HEK293 (cell line): ENCODE measurements around the gene YIPF3.
A peak's percentile ranks its signal among the peaks of the same experiment; 100 is the strongest.

ENCODE experiments used
- GLIS2 ChIP-seq: fragments of 450-650 bp; formaldehyde crosslinking; IDR thresholded peaks from 2 replicates; pipeline ENCODE4 v1.5.1; 2016; ENCODE audit warnings: missing biosample characterization, missing genetic modification characterization
- HOXD13 ChIP-seq: sonication (generic); formaldehyde crosslinking; IDR thresholded peaks from 2 replicates; pipeline ENCODE4 v1.8.0; 2022; ENCODE audit warnings: missing genetic modification reagents, borderline replicate concordance
- KLF7 ChIP-seq: fragments of 450-650 bp; formaldehyde crosslinking; IDR thresholded peaks from 2 replicates; pipeline ENCODE4 v1.5.1; 2016; ENCODE audit warnings: missing biosample characterization, missing genetic modification characterization, borderline replicate concordance
- SCRT2 ChIP-seq: fragments of 450-650 bp; formaldehyde crosslinking; IDR thresholded peaks from 2 replicates; pipeline ENCODE4 v1.5.1; 2016; ENCODE audit warnings: missing biosample characterization, missing genetic modification characterization
- SETDB1 ChIP-seq: IDR thresholded peaks from one replicate; pipeline ENCODE4 v1.6.1; 2017; ENCODE audit warnings: mild to moderate bottlenecking, low read length, moderate library complexity, mixed read lengths; ENCODE audit not compliant: insufficient read length
- ZIC2 ChIP-seq: fragments of 450-650 bp; formaldehyde crosslinking; IDR thresholded peaks from 2 replicates; pipeline ENCODE4 v1.5.1; 2016; ENCODE audit warnings: missing biosample characterization, missing genetic modification characterization
- ZNF121 ChIP-seq: fragments of 450-650 bp; formaldehyde crosslinking; IDR thresholded peaks from 2 replicates; pipeline ENCODE4 v1.5.1; 2016; ENCODE audit warnings: missing biosample characterization, missing genetic modification characterization
- ZNF132 ChIP-seq: fragments of 450-650 bp; formaldehyde crosslinking; IDR thresholded peaks from 2 replicates; pipeline ENCODE4 v1.5.1; 2017; ENCODE audit warnings: missing biosample characterization, missing genetic modification characterization, borderline replicate concordance
- ZNF302 ChIP-seq: fragments of 450-650 bp; formaldehyde crosslinking; IDR thresholded peaks from 2 replicates; pipeline ENCODE4 v1.5.1; 2016; ENCODE audit warnings: missing biosample characterization, missing genetic modification characterization, low read depth
- ZNF529 ChIP-seq: fragments of 450-650 bp; formaldehyde crosslinking; IDR thresholded peaks from 2 replicates; pipeline ENCODE4 v1.5.1; 2017; ENCODE audit warnings: missing genetic modification characterization, missing biosample characterization; ENCODE audit not compliant: insufficient replicate concordance
- ZNF792 ChIP-seq: fragments of 450-650 bp; formaldehyde crosslinking; IDR thresholded peaks from 2 replicates; pipeline ENCODE4 v1.5.1; 2016; ENCODE audit warnings: missing biosample characterization, missing genetic modification characterization
- TF ChIP-seq, protein P1 (sequence below): fragments of 450-650 bp; formaldehyde crosslinking; IDR thresholded peaks from 2 replicates; pipeline ENCODE4 v1.5.1; 2016; ENCODE audit warnings: missing biosample characterization, missing genetic modification characterization, low read depth
- TF ChIP-seq, protein P2 (sequence below): fragments of 450-650 bp; formaldehyde crosslinking; conservative IDR thresholded peaks from 2 replicates; pipeline ENCODE4 v1.5.1; 2016; ENCODE audit warnings: low read depth, missing biosample characterization, missing genetic modification characterization
- TF ChIP-seq, protein P3 (sequence below): fragments of 450-650 bp; formaldehyde crosslinking; IDR thresholded peaks from 2 replicates; pipeline ENCODE4 v1.5.1; 2016; ENCODE audit warnings: missing biosample characterization, missing genetic modification characterization
- TF ChIP-seq, protein P4 (sequence below): fragments of 450-650 bp; formaldehyde crosslinking; IDR thresholded peaks from 2 replicates; pipeline ENCODE4 v1.5.1; 2016; ENCODE audit warnings: missing biosample characterization, missing genetic modification characterization
- TF ChIP-seq, protein P5 (sequence below): fragments of 450-650 bp; formaldehyde crosslinking; IDR thresholded peaks from 2 replicates; pipeline ENCODE4 v1.5.1; 2016; ENCODE audit warnings: missing biosample characterization, missing genetic modification characterization
- TF ChIP-seq, protein P6 (sequence below): fragments of 450-650 bp; formaldehyde crosslinking; IDR thresholded peaks from 2 replicates; pipeline ENCODE4 v1.5.1; 2016; ENCODE audit warnings: missing biosample characterization, missing genetic modification characterization
- TF ChIP-seq, protein P7 (sequence below): fragments of 450-650 bp; formaldehyde crosslinking; IDR thresholded peaks from 2 replicates; pipeline ENCODE4 v1.5.1; 2016; ENCODE audit warnings: missing biosample characterization, missing genetic modification characterization
- TF ChIP-seq, protein P8 (sequence below): fragments of 450-650 bp; formaldehyde crosslinking; IDR thresholded peaks from 2 replicates; pipeline ENCODE4 v1.5.1; 2016; ENCODE audit warnings: missing biosample characterization, missing genetic modification characterization
- TF ChIP-seq, protein P9 (sequence below): fragments of 450-650 bp; formaldehyde crosslinking; IDR thresholded peaks from 2 replicates; pipeline ENCODE4 v1.5.1; 2016; ENCODE audit warnings: missing biosample characterization, missing genetic modification characterization

The YIPF3 gene

DNA sequence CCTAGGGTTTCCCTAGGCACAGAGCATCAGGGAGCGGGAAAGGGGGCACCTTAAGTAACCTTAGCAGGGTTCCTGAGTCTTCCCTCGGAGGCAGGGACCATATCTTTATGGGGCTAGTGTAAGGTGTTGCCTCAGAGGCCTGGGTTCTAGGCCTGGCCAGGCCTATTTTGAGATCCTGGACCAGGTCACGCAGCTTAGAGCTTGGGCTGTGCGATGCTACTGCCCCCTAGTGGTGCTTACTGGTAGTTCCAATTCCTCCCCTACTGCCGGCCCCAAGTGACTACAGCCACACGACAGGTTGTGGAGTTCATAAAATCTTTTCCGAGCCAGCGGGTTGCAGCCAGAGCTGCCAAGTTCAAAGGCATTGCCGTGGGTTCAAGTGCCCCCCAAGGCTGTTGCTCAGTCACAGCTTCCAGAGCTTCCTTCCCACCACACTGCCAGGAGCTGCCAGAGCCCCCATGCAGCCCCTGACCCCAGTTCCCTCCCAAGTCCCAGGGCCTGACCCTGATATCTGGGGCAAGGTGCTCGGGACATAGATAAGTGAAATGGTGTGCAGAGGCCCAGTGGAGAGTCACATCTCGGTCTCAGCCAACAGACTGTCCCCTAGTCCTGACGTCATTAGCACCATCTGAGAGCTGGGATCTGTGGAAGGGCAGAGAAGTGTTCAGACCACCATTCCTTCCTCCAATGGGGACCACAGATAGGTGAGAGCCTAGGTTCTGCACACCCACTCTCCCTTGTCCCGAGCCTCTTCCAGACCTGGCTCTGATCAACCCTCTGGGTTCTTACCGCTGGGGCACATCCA is 9.9 kb downstream of the YIPF3 start (continued):
- no peak for TF ChIP-seq ZNF792 (tag by site-specific recombination)
- no peak for TF ChIP-seq ZNF529 (tag by site-specific recombination)
- TF ChIP-seq, protein P1, sequence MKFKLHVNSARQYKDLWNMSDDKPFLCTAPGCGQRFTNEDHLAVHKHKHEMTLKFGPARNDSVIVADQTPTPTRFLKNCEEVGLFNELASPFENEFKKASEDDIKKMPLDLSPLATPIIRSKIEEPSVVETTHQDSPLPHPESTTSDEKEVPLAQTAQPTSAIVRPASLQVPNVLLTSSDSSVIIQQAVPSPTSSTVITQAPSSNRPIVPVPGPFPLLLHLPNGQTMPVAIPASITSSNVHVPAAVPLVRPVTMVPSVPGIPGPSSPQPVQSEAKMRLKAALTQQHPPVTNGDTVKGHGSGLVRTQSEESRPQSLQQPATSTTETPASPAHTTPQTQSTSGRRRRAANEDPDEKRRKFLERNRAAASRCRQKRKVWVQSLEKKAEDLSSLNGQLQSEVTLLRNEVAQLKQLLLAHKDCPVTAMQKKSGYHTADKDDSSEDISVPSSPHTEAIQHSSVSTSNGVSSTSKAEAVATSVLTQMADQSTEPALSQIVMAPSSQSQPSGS: no peak
- TF ChIP-seq ZIC2 (tag by site-specific recombination): peak; percentile 44; the same call in 1 of the 2 replicates
- TF ChIP-seq, protein P2, sequence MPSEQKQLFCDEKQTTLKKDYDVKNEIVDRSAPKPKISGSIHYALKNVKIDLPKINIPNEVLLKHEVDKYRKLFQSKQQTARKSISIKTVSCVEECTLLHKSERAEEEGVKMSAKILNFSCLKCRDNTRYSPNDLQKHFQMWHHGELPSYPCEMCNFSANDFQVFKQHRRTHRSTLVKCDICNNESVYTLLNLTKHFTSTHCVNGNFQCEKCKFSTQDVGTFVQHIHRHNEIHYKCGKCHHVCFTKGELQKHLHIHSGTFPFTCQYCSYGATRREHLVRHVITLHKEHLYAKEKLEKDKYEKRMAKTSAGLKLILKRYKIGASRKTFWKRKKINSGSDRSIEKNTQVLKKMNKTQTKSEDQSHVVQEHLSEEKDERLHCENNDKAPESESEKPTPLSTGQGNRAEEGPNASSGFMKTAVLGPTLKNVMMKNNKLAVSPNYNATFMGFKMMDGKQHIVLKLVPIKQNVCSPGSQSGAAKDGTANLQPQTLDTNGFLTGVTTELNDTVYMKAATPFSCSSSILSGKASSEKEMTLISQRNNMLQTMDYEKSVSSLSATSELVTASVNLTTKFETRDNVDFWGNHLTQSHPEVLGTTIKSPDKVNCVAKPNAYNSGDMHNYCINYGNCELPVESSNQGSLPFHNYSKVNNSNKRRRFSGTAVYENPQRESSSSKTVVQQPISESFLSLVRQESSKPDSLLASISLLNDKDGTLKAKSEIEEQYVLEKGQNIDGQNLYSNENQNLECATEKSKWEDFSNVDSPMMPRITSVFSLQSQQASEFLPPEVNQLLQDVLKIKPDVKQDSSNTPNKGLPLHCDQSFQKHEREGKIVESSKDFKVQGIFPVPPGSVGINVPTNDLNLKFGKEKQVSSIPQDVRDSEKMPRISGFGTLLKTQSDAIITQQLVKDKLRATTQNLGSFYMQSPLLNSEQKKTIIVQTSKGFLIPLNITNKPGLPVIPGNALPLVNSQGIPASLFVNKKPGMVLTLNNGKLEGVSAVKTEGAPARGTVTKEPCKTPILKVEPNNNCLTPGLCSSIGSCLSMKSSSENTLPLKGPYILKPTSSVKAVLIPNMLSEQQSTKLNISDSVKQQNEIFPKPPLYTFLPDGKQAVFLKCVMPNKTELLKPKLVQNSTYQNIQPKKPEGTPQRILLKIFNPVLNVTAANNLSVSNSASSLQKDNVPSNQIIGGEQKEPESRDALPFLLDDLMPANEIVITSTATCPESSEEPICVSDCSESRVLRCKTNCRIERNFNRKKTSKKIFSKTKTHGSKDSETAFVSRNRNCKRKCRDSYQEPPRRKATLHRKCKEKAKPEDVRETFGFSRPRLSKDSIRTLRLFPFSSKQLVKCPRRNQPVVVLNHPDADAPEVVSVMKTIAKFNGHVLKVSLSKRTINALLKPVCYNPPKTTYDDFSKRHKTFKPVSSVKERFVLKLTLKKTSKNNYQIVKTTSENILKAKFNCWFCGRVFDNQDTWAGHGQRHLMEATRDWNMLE (tag by site-specific recombination): no peak
- peak; percentile 39; the same call in 1 of the 2 replicates for TF ChIP-seq SCRT2 (tag by site-specific recombination)
- no peak for TF ChIP-seq KLF7 (tag by site-specific recombination)
- peak; percentile 47; the same call in 1 of the 2 replicates for TF ChIP-seq GLIS2
- TF ChIP-seq, protein P3, sequence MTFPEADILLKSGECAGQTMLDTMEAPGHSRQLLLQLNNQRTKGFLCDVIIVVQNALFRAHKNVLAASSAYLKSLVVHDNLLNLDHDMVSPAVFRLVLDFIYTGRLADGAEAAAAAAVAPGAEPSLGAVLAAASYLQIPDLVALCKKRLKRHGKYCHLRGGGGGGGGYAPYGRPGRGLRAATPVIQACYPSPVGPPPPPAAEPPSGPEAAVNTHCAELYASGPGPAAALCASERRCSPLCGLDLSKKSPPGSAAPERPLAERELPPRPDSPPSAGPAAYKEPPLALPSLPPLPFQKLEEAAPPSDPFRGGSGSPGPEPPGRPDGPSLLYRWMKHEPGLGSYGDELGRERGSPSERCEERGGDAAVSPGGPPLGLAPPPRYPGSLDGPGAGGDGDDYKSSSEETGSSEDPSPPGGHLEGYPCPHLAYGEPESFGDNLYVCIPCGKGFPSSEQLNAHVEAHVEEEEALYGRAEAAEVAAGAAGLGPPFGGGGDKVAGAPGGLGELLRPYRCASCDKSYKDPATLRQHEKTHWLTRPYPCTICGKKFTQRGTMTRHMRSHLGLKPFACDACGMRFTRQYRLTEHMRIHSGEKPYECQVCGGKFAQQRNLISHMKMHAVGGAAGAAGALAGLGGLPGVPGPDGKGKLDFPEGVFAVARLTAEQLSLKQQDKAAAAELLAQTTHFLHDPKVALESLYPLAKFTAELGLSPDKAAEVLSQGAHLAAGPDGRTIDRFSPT (tag by site-specific recombination): no peak
- TF ChIP-seq, protein P4, sequence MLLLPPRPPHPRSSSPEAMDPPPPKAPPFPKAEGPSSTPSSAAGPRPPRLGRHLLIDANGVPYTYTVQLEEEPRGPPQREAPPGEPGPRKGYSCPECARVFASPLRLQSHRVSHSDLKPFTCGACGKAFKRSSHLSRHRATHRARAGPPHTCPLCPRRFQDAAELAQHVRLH: no peak
- TF ChIP-seq SETDB1: no peak
- TF ChIP-seq ZNF121 (tag by site-specific recombination): no peak
- TF ChIP-seq, protein P5, sequence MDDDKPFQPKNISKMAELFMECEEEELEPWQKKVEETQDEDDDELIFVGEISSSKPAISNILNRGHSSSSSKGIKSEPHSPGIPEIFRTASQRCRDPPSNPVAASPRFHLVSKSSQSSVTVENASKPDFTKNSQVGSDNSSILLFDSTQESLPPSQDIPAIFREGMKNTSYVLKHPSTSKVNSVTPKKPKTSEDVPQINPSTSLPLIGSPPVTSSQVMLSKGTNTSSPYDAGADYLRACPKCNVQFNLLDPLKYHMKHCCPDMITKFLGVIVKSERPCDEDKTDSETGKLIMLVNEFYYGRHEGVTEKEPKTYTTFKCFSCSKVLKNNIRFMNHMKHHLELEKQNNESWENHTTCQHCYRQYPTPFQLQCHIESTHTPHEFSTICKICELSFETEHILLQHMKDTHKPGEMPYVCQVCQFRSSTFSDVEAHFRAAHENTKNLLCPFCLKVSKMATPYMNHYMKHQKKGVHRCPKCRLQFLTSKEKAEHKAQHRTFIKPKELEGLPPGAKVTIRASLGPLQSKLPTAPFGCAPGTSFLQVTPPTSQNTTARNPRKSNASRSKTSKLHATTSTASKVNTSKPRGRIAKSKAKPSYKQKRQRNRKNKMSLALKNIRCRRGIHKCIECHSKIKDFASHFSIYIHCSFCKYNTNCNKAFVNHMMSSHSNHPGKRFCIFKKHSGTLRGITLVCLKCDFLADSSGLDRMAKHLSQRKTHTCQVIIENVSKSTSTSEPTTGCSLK: no peak
- TF ChIP-seq, protein P6, sequence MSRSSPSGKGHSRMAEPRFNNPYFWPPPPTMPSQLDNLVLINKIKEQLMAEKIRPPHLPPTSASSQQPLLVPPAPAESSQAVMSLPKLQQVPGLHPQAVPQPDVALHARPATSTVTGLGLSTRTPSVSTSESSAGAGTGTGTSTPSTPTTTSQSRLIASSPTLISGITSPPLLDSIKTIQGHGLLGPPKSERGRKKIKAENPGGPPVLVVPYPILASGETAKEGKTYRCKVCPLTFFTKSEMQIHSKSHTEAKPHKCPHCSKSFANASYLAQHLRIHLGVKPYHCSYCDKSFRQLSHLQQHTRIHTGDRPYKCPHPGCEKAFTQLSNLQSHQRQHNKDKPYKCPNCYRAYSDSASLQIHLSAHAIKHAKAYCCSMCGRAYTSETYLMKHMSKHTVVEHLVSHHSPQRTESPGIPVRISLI (tag by site-specific recombination): no peak
- TF ChIP-seq, protein P7, sequence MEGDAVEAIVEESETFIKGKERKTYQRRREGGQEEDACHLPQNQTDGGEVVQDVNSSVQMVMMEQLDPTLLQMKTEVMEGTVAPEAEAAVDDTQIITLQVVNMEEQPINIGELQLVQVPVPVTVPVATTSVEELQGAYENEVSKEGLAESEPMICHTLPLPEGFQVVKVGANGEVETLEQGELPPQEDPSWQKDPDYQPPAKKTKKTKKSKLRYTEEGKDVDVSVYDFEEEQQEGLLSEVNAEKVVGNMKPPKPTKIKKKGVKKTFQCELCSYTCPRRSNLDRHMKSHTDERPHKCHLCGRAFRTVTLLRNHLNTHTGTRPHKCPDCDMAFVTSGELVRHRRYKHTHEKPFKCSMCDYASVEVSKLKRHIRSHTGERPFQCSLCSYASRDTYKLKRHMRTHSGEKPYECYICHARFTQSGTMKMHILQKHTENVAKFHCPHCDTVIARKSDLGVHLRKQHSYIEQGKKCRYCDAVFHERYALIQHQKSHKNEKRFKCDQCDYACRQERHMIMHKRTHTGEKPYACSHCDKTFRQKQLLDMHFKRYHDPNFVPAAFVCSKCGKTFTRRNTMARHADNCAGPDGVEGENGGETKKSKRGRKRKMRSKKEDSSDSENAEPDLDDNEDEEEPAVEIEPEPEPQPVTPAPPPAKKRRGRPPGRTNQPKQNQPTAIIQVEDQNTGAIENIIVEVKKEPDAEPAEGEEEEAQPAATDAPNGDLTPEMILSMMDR (tag by site-specific recombination): peak; percentile 88
- no peak for TF ChIP-seq ZNF132 (tag by site-specific recombination)
- TF ChIP-seq ZNF302 (tag by site-specific recombination): no peak
- TF ChIP-seq, protein P8, sequence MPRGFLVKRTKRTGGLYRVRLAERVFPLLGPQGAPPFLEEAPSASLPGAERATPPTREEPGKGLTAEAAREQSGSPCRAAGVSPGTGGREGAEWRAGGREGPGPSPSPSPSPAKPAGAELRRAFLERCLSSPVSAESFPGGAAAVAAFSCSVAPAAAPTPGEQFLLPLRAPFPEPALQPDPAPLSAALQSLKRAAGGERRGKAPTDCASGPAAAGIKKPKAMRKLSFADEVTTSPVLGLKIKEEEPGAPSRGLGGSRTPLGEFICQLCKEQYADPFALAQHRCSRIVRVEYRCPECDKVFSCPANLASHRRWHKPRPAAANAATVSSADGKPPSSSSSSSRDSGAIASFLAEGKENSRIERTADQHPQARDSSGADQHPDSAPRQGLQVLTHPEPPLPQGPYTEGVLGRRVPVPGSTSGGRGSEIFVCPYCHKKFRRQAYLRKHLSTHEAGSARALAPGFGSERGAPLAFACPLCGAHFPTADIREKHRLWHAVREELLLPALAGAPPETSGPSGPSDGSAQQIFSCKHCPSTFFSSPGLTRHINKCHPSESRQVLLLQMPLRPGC (tag by site-specific recombination): no peak
- TF ChIP-seq, protein P9, sequence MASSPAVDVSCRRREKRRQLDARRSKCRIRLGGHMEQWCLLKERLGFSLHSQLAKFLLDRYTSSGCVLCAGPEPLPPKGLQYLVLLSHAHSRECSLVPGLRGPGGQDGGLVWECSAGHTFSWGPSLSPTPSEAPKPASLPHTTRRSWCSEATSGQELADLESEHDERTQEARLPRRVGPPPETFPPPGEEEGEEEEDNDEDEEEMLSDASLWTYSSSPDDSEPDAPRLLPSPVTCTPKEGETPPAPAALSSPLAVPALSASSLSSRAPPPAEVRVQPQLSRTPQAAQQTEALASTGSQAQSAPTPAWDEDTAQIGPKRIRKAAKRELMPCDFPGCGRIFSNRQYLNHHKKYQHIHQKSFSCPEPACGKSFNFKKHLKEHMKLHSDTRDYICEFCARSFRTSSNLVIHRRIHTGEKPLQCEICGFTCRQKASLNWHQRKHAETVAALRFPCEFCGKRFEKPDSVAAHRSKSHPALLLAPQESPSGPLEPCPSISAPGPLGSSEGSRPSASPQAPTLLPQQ (tag by site-specific recombination): no peak
- no peak for TF ChIP-seq HOXD13 (CRISPR knock-in tag)
